K562 (cell line): ENCODE measurements around the gene STK4. TPM values are rescaled to one million over a fixed set of nuclear protein-coding genes. Genes with fewer than 3 reads are reported as not detected.

Experiments
- ARID1B ChIP-seq: fragments of 450-650 bp; IDR thresholded peaks from 2 replicates; pipeline ENCODE4 v1.6.1; 2016; ENCODE audit warnings: antibody characterized with exemption, mild to moderate bottlenecking, inconsistent platforms
- ATF1 ChIP-seq, 2 experiments: fragments of 450-650 bp in 1 of 2; IDR thresholded peaks; 2 replicates each; pipeline ENCODE4 v1.6.1; 2016; ENCODE audit warnings: missing compliant biosample characterization in 1 of 2, missing genetic modification characterization in 1 of 2
- DNMT1 ChIP-seq: fragments of 450-650 bp; IDR thresholded peaks from 2 replicates; pipeline ENCODE4 v1.6.1; 2016; ENCODE audit warnings: antibody characterized with exemption, mild to moderate bottlenecking
- ESRRA ChIP-seq: fragments of 450-650 bp; IDR thresholded peaks from 2 replicates; pipeline ENCODE4 v1.6.1; 2014; ENCODE audit warnings: low read depth, mild to moderate bottlenecking, moderate library complexity, borderline replicate concordance
- GTF2B ChIP-seq: IDR thresholded peaks from 2 replicates; pipeline ENCODE4 v1.6.1; 2011; ENCODE audit not compliant: insufficient read length; ENCODE audit errors: extremely low read depth
- HDAC3 ChIP-seq: fragments of 450-650 bp; IDR thresholded peaks from 2 replicates; pipeline ENCODE4 v1.6.1; 2018; ENCODE audit warnings: borderline replicate concordance, mild to moderate bottlenecking, moderate library complexity; ENCODE audit not compliant: partially characterized antibody
- HES1 ChIP-seq: fragments of 450-650 bp; IDR thresholded peaks from 2 replicates; pipeline ENCODE4 v1.6.1; 2016; ENCODE audit warnings: low read depth, mild to moderate bottlenecking, moderate library complexity
- HMGN3 ChIP-seq: IDR thresholded peaks from 2 replicates; pipeline ENCODE4 v1.6.1; 2011; ENCODE audit warnings: borderline replicate concordance, low read depth, mild to moderate bottlenecking, mixed read lengths, low read length; ENCODE audit not compliant: insufficient read length; ENCODE audit errors: extremely low read depth
- KAT7 ChIP-seq: sonication (generic); formaldehyde crosslinking; IDR thresholded peaks from 2 replicates; pipeline ENCODE4 v1.8.0; 2022; ENCODE audit warnings: missing genetic modification reagents, mild to moderate bottlenecking, borderline replicate concordance
- KDM5B ChIP-seq: fragments of 200-600 bp; sonication (generic); IDR thresholded peaks from 2 replicates; pipeline ENCODE4 v1.6.1; 2012; ENCODE audit warnings: low read depth, mild to moderate bottlenecking, moderate library complexity, low read length, control low read depth, inconsistent platforms; ENCODE audit not compliant: insufficient replicate concordance
- MAX ChIP-seq: sonication (generic); formaldehyde crosslinking; IDR thresholded peaks from 2 replicates; pipeline ENCODE4 v1.9.0; 2022; ENCODE audit warnings: mild to moderate bottlenecking, missing genetic modification reagents
- MNT ChIP-seq, 2 experiments: fragments of 450-650 bp; conservative IDR thresholded peaks; 2 replicates each; pipeline ENCODE4 v1.6.1; 2017; ENCODE audit warnings: mild to moderate bottlenecking in 2 of 2, moderate library complexity in 2 of 2
- MXI1 ChIP-seq: IDR thresholded peaks from 2 replicates; pipeline ENCODE4 v1.6.1; 2011; ENCODE audit warnings: low read depth, mild to moderate bottlenecking, improper control_type of control experiment, low read length
- POLR2B ChIP-seq: fragments of 450-650 bp; IDR thresholded peaks from 2 replicates; pipeline ENCODE4 v1.6.1; 2018; ENCODE audit warnings: low read depth; ENCODE audit not compliant: partially characterized antibody
- RAD51 ChIP-seq: fragments of 450-650 bp; IDR thresholded peaks from 2 replicates; pipeline ENCODE4 v1.7.1; 2016; ENCODE audit warnings: low read depth, mild to moderate bottlenecking, borderline replicate concordance
- SETDB1 ChIP-seq: IDR thresholded peaks from one replicate; pipeline ENCODE4 v1.6.1; 2012; ENCODE audit warnings: low read length, control low read depth, inconsistent platforms
- SRF ChIP-seq, 2 experiments: fragments of 250-450, 450-650 bp in 1 of 2; sonication (Bioruptor Pico) in 1 of 2; sonication (generic) in 1 of 2; formaldehyde crosslinking; IDR thresholded peaks; 2 replicates each; pipeline versions ENCODE4 v1.5.0 to v1.5.1; 2020 to 2022; ENCODE audit warnings: mild to moderate bottlenecking in 1 of 2, missing genetic modification reagents in 1 of 2
- ZBTB43 ChIP-seq: sonication (generic); formaldehyde crosslinking; IDR thresholded peaks from 2 replicates; pipeline ENCODE4 v1.8.0; 2023; ENCODE audit warnings: mild to moderate bottlenecking, missing genetic modification reagents
- ZNF24 ChIP-seq: fragments of 450-650 bp; IDR thresholded peaks from 2 replicates; pipeline ENCODE4 v1.6.1; 2016
- ZNF655 ChIP-seq: fragments of 250-450 bp; sonication (Bioruptor Pico); IDR thresholded peaks from 2 replicates; pipeline ENCODE4 v1.5.0; 2021
- polyA plus RNA-seq, 8 experiments: library from polyadenylated mRNA; depleted of rRNA in 4 of 8; stranded (reverse) in 5 of 8; unstranded in 3 of 8; fragments of >200 nt; fragmentation: Nextera tagmentation in 2 of 8; fragmentation: Illumina TruSeq in 1 of 8; extraction: Ambion mirVana in 2 of 8; extraction: Trizol in 1 of 8; gene quantifications; 2 replicates each; pipeline versions ENCODE4 v1.2.1 to v1.2.3, GENCODE V29; 2011 to 2014; ENCODE audit warnings: inconsistent platforms in 1 of 8, missing spikeins in 1 of 8
- total RNA-seq, 7 experiments: library from RNA; depleted of rRNA in 6 of 7; stranded (reverse); fragments of >200 nt in 6 of 7; fragmentation: Illumina TruSeq in 2 of 7; extraction: Trizol in 2 of 7; gene quantifications; 2 replicates each; pipeline versions ENCODE4 v1.2.1 to v1.2.3, GENCODE V29; 2011 to 2021; ENCODE audit warnings: low replicate concordance in 1 of 7

STK4 gene
- total and polyA plus RNA-seq, 9 of the 15 experiments (the other 6 are each of a cell fraction or from before 2014, with no cell fraction given), result 11.9 to 30.6 (median 22.2) TPM

GRCh38 chr20:44960103-44960852, 6.0 kb upstream of the STK4 start, which contains the start of gene TOMM34 (continued):
- TF ChIP-seq KAT7, result no peak
- TF ChIP-seq GTF2B, result no peak
- TF ChIP-seq SETDB1, result no peak
- TF ChIP-seq SRF (CRISPR knock-in tag; IDR thresholded peaks at IDR 0.05), result 0 out of 4 replicates have a peak, but pooled peaks of 1 of the 2 experiments have one; percentile 43
- TF ChIP-seq ZNF655 (CRISPR knock-in tag), result no peak
- peak; percentile 94 for TF ChIP-seq HMGN3
- TF ChIP-seq HES1, result peak; percentile 83
- TF ChIP-seq ARID1B, result peak; percentile 69
- TF ChIP-seq HDAC3, result peak; percentile 39
- TF ChIP-seq RAD51, result 0 out of 2 replicates have a peak, but pooled peaks have one; percentile 13
- TF ChIP-seq MNT (conservative IDR thresholded peaks at IDR 0.05), result peak; percentile 95 to 97
- peak; percentile 76 for TF ChIP-seq POLR2B
- peak; percentile 82 for TF ChIP-seq KDM5B
- TF ChIP-seq ZNF24, result no peak
- no peak for TF ChIP-seq ATF1 (CRISPR knock-in tag; IDR thresholded peaks at IDR 0.05)
- peak; percentile 84 for TF ChIP-seq ATF1 (tag; IDR thresholded peaks at IDR 0.05)
- 0 out of 2 replicates have a peak, but pooled peaks have one; percentile 35 for TF ChIP-seq ESRRA
- no peak for TF ChIP-seq DNMT1
- peak; percentile 58; the same call in 1 of the 2 replicates for TF ChIP-seq MXI1
- peak; percentile 98 for TF ChIP-seq MAX (CRISPR knock-in tag)
- TF ChIP-seq ZBTB43 (CRISPR knock-in tag), result peak; percentile 50; the same call in 1 of the 2 replicates
